Prostate gland (tissue), 2 donors: ENCODE measurements around the gene C5orf52. TPM values are rescaled to one million over a fixed set of nuclear protein-coding genes. Genes with fewer than 3 reads are reported as not detected.
A peak's percentile ranks its signal among the peaks of the same experiment; 100 is the strongest.

Source experiments
- DNase-seq: peaks from one replicate; pipeline ENCODE4 v3.0.0-alpha.2; 2019; ENCODE audit warnings: low spot score
- H3K27ac ChIP-seq, 2 donors: fragments of 200-600 bp; sonication (generic); 2 replicates each; pipeline ENCODE4 v1.5.1; 2017 to 2019
- H3K27me3 ChIP-seq: fragments of 200-600 bp; sonication (generic); replicated peaks from 2 replicates; pipeline ENCODE4 v1.5.1; 2019; ENCODE audit not compliant: insufficient read depth
- H3K36me3 ChIP-seq, 2 donors: fragments of 200-600 bp; sonication (generic); 1 replicate in 1 of 2; 2 replicates in 1 of 2; pipeline versions ENCODE4 v1.5.1 to v1.8.1; 2017 to 2019
- H3K4me1 ChIP-seq: fragments of 200-600 bp; sonication (generic); replicated peaks from 2 replicates; pipeline ENCODE4 v1.5.1; 2019
- H3K4me3 ChIP-seq, 2 donors: fragments of 200-600 bp; sonication (generic); 2 replicates each; pipeline ENCODE4 v1.5.1; 2017 to 2019
- H3K9me3 ChIP-seq: fragments of 200-600 bp; sonication (generic); 2 replicates; pipeline ENCODE4 v1.5.1; 2017
- POLR2A ChIP-seq: fragments of 450-650 bp; IDR thresholded peaks from one replicate; pipeline ENCODE4 v1.6.1; 2016; ENCODE audit warnings: antibody characterized with exemption, mild to moderate bottlenecking
- POLR2AphosphoS5 ChIP-seq: sonication (generic); formaldehyde crosslinking; IDR thresholded peaks from one replicate; pipeline ENCODE4 v1.6.1; 2017; ENCODE audit warnings: antibody characterized with exemption
- WGBS: methylation state at CpG from one replicate; pipeline ENCODE4 v1.1.5; 2018; 5-methylcytosine and 5-hydroxymethylcytosine counted together
- intact Hi-C: fragments of 100-400 bp; cut with DNase I; formaldehyde crosslinking; loops from one replicate; pipeline ENCODE4 v1.14.2; 2022
- total RNA-seq, 2 donors: library from RNA; depleted of rRNA; stranded (reverse); fragments of >200 nt; gene quantifications; one replicate each; pipeline ENCODE4 v1.1.0, GENCODE V29; 2016
- TF ChIP-seq, protein P1 (sequence below), 4 experiments: fragments of 200-600 bp in 2 of 4; fragments of 450-650 bp in 2 of 4; sonication (generic) in 2 of 4; IDR thresholded peaks; 1 replicate in 3 of 4; 2 replicates in 1 of 4; pipeline ENCODE4 v1.5.1; 2016 to 2019; ENCODE audit warnings: antibody characterized with exemption in 4 of 4, mild to moderate bottlenecking in 2 of 4, moderate library complexity in 2 of 4

Gene C5orf52
- total RNA-seq, 2 donors from 2014 or later = 5.9 TPM; not detected in 1

DNA sequence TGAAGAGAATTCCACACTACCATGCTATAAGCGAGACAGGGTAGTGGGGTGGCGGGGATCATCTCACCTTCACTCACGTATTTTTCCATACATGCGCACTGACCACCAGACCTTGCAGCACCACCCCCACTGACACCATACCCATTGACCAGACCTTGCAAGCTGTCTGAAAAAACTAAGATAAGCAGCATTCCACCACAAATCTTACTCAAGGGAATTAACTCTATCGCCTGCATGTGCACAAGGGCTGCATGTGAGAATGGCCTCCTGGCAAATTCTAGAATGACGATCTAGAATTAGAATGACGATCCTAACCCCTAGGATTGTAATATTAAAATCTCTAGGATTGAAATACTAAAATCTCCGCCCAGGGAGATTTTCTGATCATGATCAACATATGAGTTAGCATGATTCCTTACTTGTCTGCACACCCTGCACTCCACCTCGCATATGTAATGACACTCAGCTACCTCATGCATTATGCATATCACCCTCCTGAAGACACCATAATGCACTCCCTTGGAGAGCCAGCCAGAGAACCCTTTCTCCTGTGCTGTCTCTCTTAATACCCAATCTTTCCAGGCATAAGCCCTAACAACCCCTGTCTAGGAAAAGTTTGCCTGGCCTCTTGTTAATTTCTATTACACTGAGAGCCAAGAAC is 30.8 kb upstream of the C5orf52 start:
- H3K27ac ChIP-seq = no peak overlapping the region
- WGBS = 97% methylated on average over 9 of the region's 9 CpGs

DNA sequence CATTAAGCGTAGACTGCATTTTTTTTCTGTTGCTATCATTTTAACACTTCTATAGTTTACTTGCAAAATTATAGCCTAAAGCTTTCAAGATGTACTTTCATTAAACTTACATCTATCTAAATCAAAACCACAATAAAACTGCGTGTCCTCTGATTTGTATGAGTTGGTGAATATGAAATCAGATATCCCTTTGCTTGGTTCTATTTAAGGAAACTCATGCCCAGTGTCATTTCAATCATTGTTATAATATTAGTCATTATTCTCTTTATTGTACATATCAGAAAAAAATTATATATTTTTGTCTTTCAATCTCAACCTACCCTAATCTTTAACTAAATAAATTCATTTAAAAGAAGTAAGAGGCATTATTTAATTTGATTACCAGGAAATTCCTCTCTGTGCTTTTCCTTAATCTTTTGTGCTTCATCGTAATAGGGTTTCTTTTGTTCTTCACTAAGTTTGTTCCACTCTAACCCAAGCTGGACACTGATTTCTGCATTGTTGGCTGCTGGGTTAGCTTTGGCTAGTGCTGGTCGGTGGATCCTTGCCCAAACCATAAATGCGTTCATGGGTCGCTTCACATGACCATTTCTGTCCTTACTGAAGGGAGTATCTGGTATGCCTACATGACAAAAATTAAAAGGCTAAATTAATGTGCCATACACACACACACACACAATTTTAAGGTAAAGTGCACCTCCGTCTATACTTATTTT is 22.9 kb upstream of the C5orf52 start:
- Histone ChIP-seq H3K9me3 (no peaks in the 10 kb centered on the region), H3K4me1 (no peaks in the 10 kb centered on the region), H3K36me3 (no peaks in the 10 kb centered on the region), H3K27me3 (no peaks in the 10 kb centered on the region), H3K4me3 (no peak overlapping the region), H3K27ac (no peak overlapping the region)
- no peak for DNase-seq
- intact Hi-C loops = no loop called here
- 77% methylated on average over 7 of the region's 7 CpGs for WGBS
- TF ChIP-seq POLR2AphosphoS5 (no peak), POLR2A (no peak)
- TF ChIP-seq, protein P1, sequence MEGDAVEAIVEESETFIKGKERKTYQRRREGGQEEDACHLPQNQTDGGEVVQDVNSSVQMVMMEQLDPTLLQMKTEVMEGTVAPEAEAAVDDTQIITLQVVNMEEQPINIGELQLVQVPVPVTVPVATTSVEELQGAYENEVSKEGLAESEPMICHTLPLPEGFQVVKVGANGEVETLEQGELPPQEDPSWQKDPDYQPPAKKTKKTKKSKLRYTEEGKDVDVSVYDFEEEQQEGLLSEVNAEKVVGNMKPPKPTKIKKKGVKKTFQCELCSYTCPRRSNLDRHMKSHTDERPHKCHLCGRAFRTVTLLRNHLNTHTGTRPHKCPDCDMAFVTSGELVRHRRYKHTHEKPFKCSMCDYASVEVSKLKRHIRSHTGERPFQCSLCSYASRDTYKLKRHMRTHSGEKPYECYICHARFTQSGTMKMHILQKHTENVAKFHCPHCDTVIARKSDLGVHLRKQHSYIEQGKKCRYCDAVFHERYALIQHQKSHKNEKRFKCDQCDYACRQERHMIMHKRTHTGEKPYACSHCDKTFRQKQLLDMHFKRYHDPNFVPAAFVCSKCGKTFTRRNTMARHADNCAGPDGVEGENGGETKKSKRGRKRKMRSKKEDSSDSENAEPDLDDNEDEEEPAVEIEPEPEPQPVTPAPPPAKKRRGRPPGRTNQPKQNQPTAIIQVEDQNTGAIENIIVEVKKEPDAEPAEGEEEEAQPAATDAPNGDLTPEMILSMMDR (IDR thresholded peaks at IDR 0.05) = no peak

More for the DNA sequence above, 30.8 kb upstream of the C5orf52 start:
- H3K9me3 ChIP-seq = no peaks in the 10 kb centered on the region
- no peaks in the 10 kb centered on the region for H3K36me3 ChIP-seq
- intact Hi-C loops = no loop called here
- no peak for TF ChIP-seq POLR2AphosphoS5
- TF ChIP-seq, protein P1 (IDR thresholded peaks at IDR 0.05) = no peak
- no peaks in the 10 kb centered on the region for H3K4me1 ChIP-seq
- no peak for DNase-seq
- H3K27me3 ChIP-seq = no peaks in the 10 kb centered on the region
- no peak overlapping the region for H3K4me3 ChIP-seq

DNA sequence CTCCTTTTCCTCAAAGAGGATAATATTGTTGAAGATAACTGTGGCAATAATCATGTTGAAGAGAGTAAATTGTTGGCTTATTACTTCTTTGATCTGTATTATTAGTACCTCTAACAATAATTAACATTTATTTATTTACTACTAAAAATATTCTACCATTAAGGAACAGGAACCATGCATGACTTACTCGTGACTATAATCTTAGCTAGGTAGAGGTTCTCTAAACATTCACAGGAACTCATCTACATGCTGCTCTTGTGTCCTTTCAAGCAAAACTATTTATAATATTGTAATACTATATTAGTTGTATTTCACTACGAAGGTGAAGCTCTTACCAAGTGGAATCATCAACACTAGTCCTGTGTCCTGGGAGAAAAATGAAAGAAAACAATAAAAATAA is 22.2 kb upstream of the C5orf52 start:
- WGBS = 80% methylated on average over 2 of the region's 2 CpGs
- H3K9me3 ChIP-seq = no peaks in the 10 kb centered on the region
- TF ChIP-seq POLR2A (no peak), POLR2AphosphoS5 (no peak)
- TF ChIP-seq, protein P1 (IDR thresholded peaks at IDR 0.05) = no peak
- no peaks in the 10 kb centered on the region for H3K27me3 ChIP-seq
- no peak overlapping the region for H3K4me3 ChIP-seq
- DNase-seq = no peak
- intact Hi-C loops = no loop called here
- no peaks in the 10 kb centered on the region for H3K36me3 ChIP-seq
- H3K27ac ChIP-seq = no peak overlapping the region
- no peaks in the 10 kb centered on the region for H3K4me1 ChIP-seq

DNA sequence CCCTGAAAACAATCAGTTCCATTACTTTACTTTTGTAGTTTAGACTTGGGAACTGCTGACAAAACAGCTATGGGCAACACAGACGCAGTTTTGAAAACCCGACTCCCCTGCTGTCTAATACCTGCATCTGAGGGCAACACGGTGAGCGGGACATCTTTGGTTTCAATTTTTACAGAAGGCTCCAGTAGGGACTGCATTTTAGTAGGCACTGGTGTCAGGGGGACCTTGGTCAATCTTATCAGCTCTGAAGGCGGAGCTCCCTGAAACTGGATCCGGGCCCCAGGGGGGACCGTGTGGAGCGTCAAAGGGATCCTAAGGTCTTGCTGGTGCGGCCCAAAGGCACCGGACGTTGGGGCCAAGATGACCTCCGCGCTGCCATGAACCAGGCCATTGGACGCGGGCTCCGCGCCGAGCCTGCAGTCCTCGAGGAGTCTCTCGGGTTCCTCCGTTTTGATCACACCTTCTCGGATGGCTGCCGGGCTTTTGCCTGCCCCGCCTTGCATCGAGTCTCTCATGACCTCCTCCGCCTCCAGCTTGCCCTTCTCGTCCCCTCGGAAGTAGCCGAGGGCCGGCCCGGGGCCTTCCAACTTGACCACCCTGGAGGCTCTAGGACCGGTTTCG is 20.2 kb upstream of the C5orf52 start:
- no peaks in the 10 kb centered on the region for H3K27me3 ChIP-seq
- no peaks in the 10 kb centered on the region for H3K36me3 ChIP-seq
- H3K9me3 ChIP-seq = no peaks in the 10 kb centered on the region
- TF ChIP-seq POLR2A = no peak
- WGBS = 73% methylated on average over 33 of the region's 33 CpGs
- no peaks in the 10 kb centered on the region for H3K4me1 ChIP-seq
- DNase-seq = no peak
- no peak overlapping the region for H3K4me3 ChIP-seq
- H3K27ac ChIP-seq = no peak overlapping the region
- intact Hi-C loops = no loop called here

DNA sequence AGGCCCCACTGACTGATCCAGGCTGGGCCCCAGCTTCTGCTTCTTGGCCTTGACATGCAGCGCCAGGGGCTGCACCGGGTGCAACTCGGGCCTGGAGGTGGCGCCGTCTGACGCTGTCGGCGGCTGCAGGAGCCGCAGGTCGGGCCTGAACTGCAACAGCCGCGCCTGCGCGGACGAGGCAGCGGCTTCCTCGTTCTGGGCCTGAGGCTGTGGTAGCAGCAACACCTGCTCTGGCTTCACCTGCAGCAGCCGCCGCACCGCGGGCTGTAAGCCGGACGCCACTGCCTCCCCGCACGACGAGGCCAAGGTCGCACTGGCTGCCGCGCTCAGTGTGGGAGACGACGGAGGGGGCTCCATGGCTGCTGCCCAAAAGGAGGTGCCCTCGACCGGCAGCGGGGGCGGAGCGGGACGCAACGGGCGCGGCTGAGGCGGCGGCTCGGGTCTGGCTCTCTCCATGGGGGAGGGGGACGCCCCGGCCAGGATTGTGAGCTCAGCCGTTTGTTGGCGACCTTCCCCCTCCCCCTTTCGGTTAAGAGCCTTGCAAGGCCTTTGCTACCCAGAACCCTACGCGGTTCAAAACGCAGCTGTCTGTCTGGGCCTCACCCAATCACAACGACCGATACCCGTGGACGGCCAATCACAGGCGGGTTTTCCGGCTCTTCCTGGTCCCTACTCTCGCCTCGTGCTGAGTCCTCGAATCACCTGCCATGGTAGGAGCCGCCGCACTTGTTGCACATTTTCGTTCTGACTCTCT is 19.5 kb upstream of the C5orf52 start:
- 26% methylated on average over 53 of the region's 63 CpGs for WGBS
- Histone ChIP-seq H3K27me3 (no peaks in the 10 kb centered on the region), H3K4me1 (no peaks in the 10 kb centered on the region), H3K9me3 (no peaks in the 10 kb centered on the region), H3K4me3 (peak overlapping the region; percentile 31 to 36), H3K36me3 (no peaks in the 10 kb centered on the region), H3K27ac (no peak overlapping the region)
- no peak for TF ChIP-seq POLR2A
- TF ChIP-seq, protein P1 (IDR thresholded peaks at IDR 0.05) = peak in 3 of 4 experiments; percentile 41 to 48 (median 43)
- peak; percentile 43 for DNase-seq
- intact Hi-C loops = no loop called here
